Suppressor macrophage treated with lipopolysaccharide for 4 hours (primary cell): Measurements from ENCODE around the gene PRKAR1B.

Experiments
- DNase-seq: peaks from one replicate; pipeline ENCODE4 v3.0.0-alpha.2; 2020

The PRKAR1B gene

GRCh38 chr7:727104-727805 is at the start of gene PRKAR1B:
PRKAR1B (minus strand) TSS chr7:727281; CDS start chr7:711505, 15,776 bp downstream.
- no peak for DNase-seq

- no peak for DNase-seq
These were observed 49.3 kb upstream of the PRKAR1B start for GRCh38 chr7:776381-776780.

- peak; percentile 53 for DNase-seq
These were observed 47.4 kb upstream of the PRKAR1B start for GRCh38 chr7:774161-775109.

- no peak for DNase-seq
These were observed 46.5 kb upstream of the PRKAR1B start for GRCh38 chr7:773622-773915.

GRCh38 chr7:772861-773621 is 46.0 kb upstream of the PRKAR1B start:
- DNase-seq = no peak

GRCh38 chr7:772392-772791 is 45.3 kb upstream of the PRKAR1B start:
- DNase-seq = no peak

GRCh38 chr7:772005-772294 is 44.9 kb upstream of the PRKAR1B start:
- no peak for DNase-seq

GRCh38 chr7:771234-772004 is 44.3 kb upstream of the PRKAR1B start:
- no peak for DNase-seq

- DNase-seq = no peak
These were observed 43.7 kb upstream of the PRKAR1B start for GRCh38 chr7:770741-771166.

- DNase-seq = no peak
These were observed 43.3 kb upstream of the PRKAR1B start for GRCh38 chr7:770336-770735.

- no peak for DNase-seq
These were observed 41.9 kb upstream of the PRKAR1B start for GRCh38 chr7:768881-769504.

- no peak for DNase-seq
These were observed 41.1 kb upstream of the PRKAR1B start for GRCh38 chr7:767941-768731.

- no peak for DNase-seq
These were observed 40.5 kb upstream of the PRKAR1B start for GRCh38 chr7:767580-767940.

GRCh38 chr7:765383-765782 is 38.3 kb upstream of the PRKAR1B start:
- no peak for DNase-seq

- no peak for DNase-seq
These were observed 36.7 kb upstream of the PRKAR1B start for GRCh38 chr7:763762-764161.

- no peak for DNase-seq
These were observed 35.8 kb upstream of the PRKAR1B start for GRCh38 chr7:762885-763284.

GRCh38 chr7:761631-762030 is 34.5 kb upstream of the PRKAR1B start:
- no peak for DNase-seq

- no peak for DNase-seq
These were observed 34.0 kb upstream of the PRKAR1B start for GRCh38 chr7:761101-761500.

- no peak for DNase-seq
These were observed 32.9 kb upstream of the PRKAR1B start for GRCh38 chr7:760006-760405.

GRCh38 chr7:759569-759968 is 32.5 kb upstream of the PRKAR1B start:
- no peak for DNase-seq

GRCh38 chr7:757741-758163 is 30.7 kb upstream of the PRKAR1B start:
- no peak for DNase-seq
